Activated T-helper 1 cell treated with Interleukin-2 at 50 U/mL for 16 hours (primary cell): ENCODE results near the gene LAMA3.

Experiments
- DNase-seq: peaks from one replicate; pipeline ENCODE4 v3.0.0-alpha.2; 2020; ENCODE audit warnings: low read depth

Gene LAMA3

DNA sequence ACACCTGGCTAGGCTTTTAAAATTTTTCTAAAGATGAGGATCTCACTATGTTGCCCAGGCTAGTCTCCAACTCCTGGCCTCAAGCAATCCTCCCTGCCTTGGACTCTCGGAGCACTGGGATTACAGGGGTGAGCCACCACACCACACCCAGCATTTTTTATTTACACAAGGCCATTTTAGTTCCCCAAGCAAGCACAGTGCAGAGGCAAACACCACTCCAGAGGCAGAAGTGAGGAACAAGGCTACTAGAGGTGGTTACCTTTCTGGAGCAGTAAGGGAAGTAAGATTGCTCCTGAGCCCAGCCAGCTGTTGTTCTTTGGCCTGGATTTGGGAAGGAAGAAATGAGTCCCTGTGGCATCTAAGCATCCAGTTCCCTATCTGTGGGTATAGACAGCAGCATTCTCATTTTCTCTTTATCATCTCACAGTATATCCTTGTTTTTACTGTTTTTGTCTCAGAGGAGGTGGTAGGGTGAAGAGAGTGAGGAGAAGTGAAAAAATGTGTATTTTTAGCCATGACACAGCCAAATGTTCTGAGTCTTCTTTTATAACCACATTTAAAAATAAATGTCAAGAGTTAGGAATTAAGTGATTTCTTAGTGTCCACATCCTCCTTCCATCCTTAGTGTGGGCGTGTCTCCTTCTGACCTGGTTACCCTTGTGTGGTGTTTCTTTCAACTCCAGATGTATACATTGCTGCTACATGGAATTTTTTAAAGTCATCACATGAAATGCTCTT, 314.8 kb downstream of the LAMA3 start:
- DNase-seq, result no peak
